ENCODE results near the gene ADIPOQ.

DNA sequence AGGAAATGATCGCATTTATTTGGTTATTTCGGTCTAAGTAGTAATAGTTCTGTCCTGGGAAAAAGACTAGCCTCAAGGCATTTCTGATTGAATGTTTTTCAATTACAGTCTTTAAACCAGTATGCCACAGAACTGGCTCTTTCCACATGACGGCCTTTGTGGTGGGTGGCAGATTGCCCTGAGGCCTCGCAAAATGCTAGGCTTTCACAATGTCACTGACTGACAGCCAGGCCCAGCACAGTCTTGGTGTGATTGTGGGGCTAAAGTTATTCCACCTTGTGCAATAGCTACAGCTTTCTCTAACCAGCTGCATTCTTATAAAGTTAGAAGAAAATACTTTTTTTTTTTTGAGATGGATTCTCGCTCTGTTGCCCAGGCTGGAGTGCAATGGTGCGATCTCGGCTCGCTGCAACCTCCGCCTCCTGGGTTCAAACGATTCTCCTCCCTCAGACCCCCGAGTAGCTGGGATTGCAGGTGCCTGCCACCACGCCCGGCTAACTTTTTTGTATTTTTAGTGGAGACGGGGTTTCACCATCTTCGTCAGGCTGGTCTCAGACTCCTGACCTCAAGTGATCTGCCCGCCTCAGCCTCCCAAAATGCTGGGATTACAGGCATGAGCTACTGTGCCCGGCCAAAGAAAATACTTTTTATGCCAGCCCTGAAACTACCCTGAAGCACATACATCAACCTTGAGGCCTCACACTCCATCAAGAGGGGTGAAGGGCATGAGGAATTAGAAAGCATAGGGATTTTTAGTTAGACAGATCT is 2.5 kb upstream of the ADIPOQ start:
- TF ChIP-seq POLR2AphosphoS5 (IDR thresholded peaks at IDR 0.05; ENCODE audit: low read depth, low read length) (no peak), POLR2A (IDR thresholded peaks at IDR 0.05; ENCODE audit: low read depth, low read length) (no peak), TAF1 (IDR thresholded peaks at IDR 0.05; ENCODE audit: low read depth, low read length) (no peak), PAX5 (IDR thresholded peaks at IDR 0.05; ENCODE audit: insufficient read depth, low read length, severe bottlenecking) (no peak)

Data from GM12891 (cell line).